Breast epithelium (tissue), 3 donors: ENCODE results near the gene GPS2.

Experiments
- POLR2A ChIP-seq: fragments of 450-650 bp; IDR thresholded peaks from one replicate; pipeline ENCODE4 v1.6.1; 2016; ENCODE audit warnings: antibody characterized with exemption, mild to moderate bottlenecking, moderate library complexity
- POLR2AphosphoS5 ChIP-seq, 3 donors: sonication (generic); formaldehyde crosslinking; IDR thresholded peaks; one replicate each; pipeline ENCODE4 v1.6.1; 2017; ENCODE audit warnings: antibody characterized with exemption in 3 of 3
- TF ChIP-seq, protein P1 (sequence below), 3 donors: fragments of 450-650 bp; IDR thresholded peaks; one replicate each; pipeline ENCODE4 v1.5.1; 2016 to 2017; ENCODE audit warnings: antibody characterized with exemption in 3 of 3, mild to moderate bottlenecking in 3 of 3, moderate library complexity in 3 of 3

DNA sequence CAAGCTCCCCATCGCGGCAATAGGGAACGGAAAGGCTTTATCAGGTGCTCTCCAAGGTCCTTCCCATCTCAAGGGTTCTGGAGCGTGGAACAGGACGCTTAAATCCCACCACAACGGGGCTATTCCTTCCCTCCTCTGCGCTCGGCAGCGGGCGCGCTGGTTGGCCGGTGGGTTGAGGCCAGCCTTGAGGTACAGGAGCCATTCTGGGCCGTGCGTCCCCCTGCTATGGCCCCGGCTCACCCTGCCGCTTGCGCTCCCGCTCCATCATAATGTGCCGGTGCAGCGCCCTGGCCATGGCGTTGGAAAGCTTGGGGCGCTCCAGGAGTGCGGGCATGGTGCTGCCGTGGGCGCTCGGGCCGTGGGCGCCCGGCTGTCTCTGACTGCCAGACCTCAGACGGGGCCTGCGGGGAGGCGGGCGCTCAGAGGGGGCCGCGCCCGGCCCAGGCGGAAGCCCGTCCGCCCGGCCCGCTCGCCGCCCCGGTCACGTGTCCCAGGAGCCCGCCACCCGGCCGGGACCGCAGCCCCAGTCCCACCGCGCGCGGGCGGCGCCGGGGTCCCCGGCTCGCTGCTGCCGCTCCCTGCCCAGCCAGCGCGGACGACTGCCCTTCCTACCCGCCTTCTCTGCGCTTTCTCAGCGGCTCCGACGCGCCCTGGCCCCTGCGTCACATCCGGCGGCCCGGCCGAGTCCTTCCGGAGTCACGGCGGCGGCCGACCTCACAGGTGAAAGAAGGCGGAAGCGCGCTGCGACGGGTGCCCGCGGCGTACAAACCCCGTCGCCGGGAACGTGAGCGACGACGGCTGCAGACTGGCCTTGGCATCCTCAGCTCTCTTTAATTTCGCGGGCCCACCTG is at the start of gene GPS2:
- TF ChIP-seq POLR2A (peak; percentile 73), POLR2AphosphoS5 (IDR thresholded peaks at IDR 0.05) (peak; percentile 95 to 97 (median 96))
- TF ChIP-seq, protein P1, sequence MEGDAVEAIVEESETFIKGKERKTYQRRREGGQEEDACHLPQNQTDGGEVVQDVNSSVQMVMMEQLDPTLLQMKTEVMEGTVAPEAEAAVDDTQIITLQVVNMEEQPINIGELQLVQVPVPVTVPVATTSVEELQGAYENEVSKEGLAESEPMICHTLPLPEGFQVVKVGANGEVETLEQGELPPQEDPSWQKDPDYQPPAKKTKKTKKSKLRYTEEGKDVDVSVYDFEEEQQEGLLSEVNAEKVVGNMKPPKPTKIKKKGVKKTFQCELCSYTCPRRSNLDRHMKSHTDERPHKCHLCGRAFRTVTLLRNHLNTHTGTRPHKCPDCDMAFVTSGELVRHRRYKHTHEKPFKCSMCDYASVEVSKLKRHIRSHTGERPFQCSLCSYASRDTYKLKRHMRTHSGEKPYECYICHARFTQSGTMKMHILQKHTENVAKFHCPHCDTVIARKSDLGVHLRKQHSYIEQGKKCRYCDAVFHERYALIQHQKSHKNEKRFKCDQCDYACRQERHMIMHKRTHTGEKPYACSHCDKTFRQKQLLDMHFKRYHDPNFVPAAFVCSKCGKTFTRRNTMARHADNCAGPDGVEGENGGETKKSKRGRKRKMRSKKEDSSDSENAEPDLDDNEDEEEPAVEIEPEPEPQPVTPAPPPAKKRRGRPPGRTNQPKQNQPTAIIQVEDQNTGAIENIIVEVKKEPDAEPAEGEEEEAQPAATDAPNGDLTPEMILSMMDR (IDR thresholded peaks at IDR 0.05), result no peak
